GM12864 (cell line): ENCODE results near the gene DRD2.

Experiments
- DNase-seq: peaks from one replicate; pipeline ENCODE4 v3.0.0-alpha.2; 2011; ENCODE audit warnings: low read depth
- H3K4me3 ChIP-seq: 2 replicates; pipeline ENCODE4 v1.5.1; 2011; ENCODE audit warnings: mild to moderate bottlenecking, low read depth, low read length, control low read depth
- CTCF ChIP-seq: IDR thresholded peaks from 2 replicates; pipeline ENCODE4 v1.5.1; 2011; ENCODE audit warnings: low read depth, mild to moderate bottlenecking, moderate library complexity, low read length, control low read depth, inconsistent platforms; ENCODE audit errors: missing control alignments

Gene DRD2

DNA sequence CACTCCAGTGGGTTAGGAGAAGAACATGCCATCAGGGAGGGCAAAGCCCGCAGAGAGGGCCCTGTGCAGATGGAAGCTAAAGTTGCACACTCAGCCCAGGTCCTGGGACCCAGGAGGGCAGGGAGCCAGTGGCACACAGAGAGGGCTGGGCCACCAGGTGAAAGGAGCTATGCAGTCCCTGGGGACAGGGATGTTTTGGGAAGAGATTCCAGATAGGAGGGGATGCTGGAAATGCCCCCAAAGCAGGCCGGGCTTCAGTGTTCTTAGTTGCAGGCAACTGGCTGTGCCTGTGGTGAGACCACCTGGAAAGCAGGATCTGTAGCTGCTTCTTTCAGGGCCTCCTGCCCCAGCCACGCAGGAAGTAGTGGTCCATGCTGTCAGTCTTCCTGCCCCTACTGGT is 68.0 kb downstream of the DRD2 start:
- H3K4me3 ChIP-seq: no peak overlapping the region
- TF ChIP-seq CTCF: no peak

DNA sequence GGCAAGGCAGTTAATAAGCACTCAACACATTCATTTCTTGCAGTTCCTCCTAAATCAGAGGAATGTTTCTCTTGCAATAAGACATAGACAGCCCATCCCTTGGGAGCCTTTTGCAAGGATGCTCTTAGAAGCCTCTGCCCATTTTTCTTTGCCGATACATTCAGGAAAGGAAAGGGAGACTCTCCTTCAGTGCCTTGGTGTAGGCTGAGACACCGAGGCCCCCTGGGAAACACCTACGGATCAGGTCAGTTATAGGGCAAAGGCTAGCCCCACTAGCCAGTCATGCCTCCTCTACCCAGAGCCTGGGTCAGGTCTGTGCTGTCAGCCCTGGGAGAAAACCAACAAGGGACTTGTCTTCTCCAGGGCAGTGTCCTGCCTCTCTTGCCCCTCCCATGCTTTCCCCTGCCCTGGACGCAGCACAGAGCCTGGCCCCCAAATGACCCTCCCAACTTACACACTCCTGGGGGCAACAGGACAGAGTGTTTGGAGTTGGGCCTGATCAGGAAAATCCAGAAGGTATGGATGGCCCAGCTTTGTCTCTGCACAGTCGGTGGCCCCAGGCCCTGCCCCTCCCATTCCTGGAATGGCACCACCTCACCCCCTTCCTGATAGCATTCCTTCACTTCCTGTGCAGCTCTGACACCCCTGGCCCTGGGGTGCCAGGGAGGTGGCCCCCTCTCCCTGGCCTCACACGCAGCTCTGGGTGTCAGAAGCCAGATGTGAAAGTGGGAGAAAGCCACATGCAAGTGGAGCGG is 69.3 kb downstream of the DRD2 start:
- no peak overlapping the region for H3K4me3 ChIP-seq
- no peak for DNase-seq
- TF ChIP-seq CTCF: no peak

More for the DNA sequence above, 68.0 kb downstream of the DRD2 start:
- no peak for DNase-seq

DNA sequence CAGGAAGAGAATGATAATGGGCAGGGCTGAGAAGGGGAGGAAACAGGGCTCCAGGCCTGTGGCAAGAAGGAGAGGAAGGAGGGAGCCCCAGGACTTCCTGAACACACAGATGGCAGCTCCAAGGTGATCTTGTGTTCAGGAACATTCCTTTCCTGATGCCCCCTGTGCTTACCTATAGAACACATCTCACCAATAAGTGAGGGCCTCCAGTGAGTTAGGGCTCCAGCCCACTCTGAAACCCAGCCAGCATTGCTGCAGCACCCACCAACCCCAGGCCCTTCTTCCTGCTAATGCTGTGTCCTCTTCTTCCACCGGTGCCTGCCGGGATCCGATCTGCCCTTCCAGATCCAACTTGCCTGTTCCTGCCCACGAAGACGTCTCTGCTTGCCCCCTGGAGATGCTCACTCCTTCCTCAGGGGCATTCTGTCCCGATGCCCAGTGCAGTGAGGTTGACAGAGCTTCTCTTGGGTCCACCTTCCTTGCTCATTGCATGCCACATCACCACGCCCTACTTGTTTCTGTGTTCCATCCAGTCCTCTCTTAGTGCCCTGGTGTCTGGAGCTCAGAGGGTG is 70.3 kb downstream of the DRD2 start:
- no peak overlapping the region for H3K4me3 ChIP-seq
- DNase-seq: no peak
- no peak for TF ChIP-seq CTCF

DNA sequence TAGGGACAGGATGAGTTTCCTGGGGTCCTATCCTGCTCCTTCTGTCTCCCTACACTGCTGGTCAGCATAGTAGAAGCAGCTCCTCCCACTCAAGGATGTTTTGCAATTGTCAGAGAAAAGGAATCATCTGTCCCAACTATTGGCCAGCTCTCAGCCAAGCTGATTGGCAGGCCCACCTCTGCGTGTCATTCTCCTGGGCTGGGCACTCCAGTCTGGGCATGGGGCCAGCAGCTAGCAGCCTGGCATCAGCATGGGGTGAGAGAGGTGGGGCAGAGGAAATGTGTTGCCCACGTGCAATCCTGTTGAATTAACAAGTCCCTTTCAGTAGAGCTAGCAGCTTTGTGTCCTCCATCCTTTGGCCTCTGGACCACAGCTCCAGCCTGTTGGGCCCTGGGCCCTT is 73.5 kb downstream of the DRD2 start:
- TF ChIP-seq CTCF: no peak
- H3K4me3 ChIP-seq: no peak overlapping the region
- DNase-seq: no peak

DNA sequence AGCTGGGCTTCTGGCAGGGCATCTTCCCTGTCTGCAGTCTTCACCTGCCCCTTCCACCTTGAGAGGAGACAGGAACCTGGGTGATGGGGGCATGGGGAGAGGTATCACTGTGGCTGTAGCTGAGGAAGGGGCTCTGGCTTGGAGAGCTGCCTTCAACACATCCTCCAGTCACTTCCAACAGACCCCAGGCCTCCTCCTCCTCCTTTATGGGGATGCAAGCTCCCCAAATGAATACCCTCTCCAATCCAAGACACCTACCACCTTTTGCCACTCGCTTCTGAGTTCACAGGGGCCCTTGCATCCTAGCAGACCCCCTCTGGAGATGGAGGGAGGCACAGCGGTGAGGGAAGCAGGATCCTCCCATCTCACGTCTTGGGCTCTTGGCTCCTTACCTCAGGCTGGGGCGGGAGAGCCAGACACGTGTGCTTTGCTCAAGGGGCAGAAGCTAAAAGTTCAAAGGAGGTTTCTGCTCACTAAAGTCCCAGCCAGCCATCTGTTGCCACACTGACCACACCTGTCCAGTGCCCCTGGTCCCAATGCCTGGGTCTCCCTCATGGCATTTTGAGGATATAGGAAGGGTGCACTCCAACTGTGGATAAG is 74.5 kb downstream of the DRD2 start:
- H3K4me3 ChIP-seq: no peak overlapping the region
- TF ChIP-seq CTCF: no peak
- DNase-seq: no peak

GRCh38 chr11:113398669-113399430 is 76.3 kb downstream of the DRD2 start:
- H3K4me3 ChIP-seq: no peak overlapping the region
- DNase-seq: no peak
- TF ChIP-seq CTCF: no peak
